Measurements from ENCODE around the gene CLMP.
A peak's percentile ranks its signal among the peaks of the same experiment; 100 is the strongest.

The CLMP gene

GRCh38 chr11:123052901-123053721 lies 141.9 kb downstream of the CLMP start:
- DNase-seq: no peak

- no peak for DNase-seq
Measured at GRCh38 chr11:123051634-123052033, 143.4 kb downstream of the CLMP start.

- DNase-seq: no peak
Measured at GRCh38 chr11:123051146-123051545, 143.9 kb downstream of the CLMP start.

GRCh38 chr11:123047947-123048293 lies 147.1 kb downstream of the CLMP start:
- no peak for DNase-seq

GRCh38 chr11:123047266-123047946 lies 147.6 kb downstream of the CLMP start:
- DNase-seq: no peak

GRCh38 chr11:123046473-123047259 lies 148.4 kb downstream of the CLMP start:
- DNase-seq: no peak

- no peak for DNase-seq
Measured at GRCh38 chr11:123045101-123045500, 149.9 kb downstream of the CLMP start.

GRCh38 chr11:123041185-123041584 lies 153.9 kb downstream of the CLMP start:
- no peak for DNase-seq

GRCh38 chr11:123040111-123040432 lies 155.0 kb downstream of the CLMP start:
- DNase-seq: peak; percentile 55

GRCh38 chr11:123035831-123036230 lies 159.2 kb downstream of the CLMP start:
- DNase-seq: no peak

- DNase-seq: no peak
Measured at GRCh38 chr11:123034597-123034996, 160.5 kb downstream of the CLMP start.

GRCh38 chr11:123033895-123034294 lies 161.2 kb downstream of the CLMP start:
- DNase-seq: no peak

- no peak for DNase-seq
Measured at GRCh38 chr11:123030517-123030916, 164.5 kb downstream of the CLMP start.

GRCh38 chr11:123020968-123021367 lies 174.1 kb downstream of the CLMP start:
- no peak for DNase-seq

Data from femur (tissue), 1 donor.